Glomerular visceral epithelial cell (primary cell): Measurements from ENCODE around the gene FAAP24.
A peak's percentile ranks its signal among the peaks of the same experiment; 100 is the strongest.
"Not testable (repeated sequence)": the region's sequence is repeated elsewhere in the genome, so short reads cannot be mapped to it uniquely, and the experiment has no call there.

ENCODE experiments used
- DNase-seq: peaks from one replicate; pipeline ENCODE4 v3.0.0-alpha.2; 2016; ENCODE audit errors: extremely low spot score

Gene FAAP24

GRCh38 chr19:32971715-32972540 is at the start of gene FAAP24, which contains the start of gene CEP89:
Gene FAAP24 (plus strand): TSS chr19:32972242. CDS start chr19:32973197, 955 bp downstream.
Gene CEP89 (minus strand): TSS chr19:32971958. CDS start chr19:32971874, 84 bp downstream.
- DNase-seq: peak; percentile 100

GRCh38 chr19:32924200-32924599 is 47.8 kb upstream of the FAAP24 start:
- DNase-seq: no peak

- no peak for DNase-seq
These were observed 43.2 kb upstream of the FAAP24 start for GRCh38 chr19:32928806-32929205.

GRCh38 chr19:32930567-32930966 is 41.5 kb upstream of the FAAP24 start:
- DNase-seq: no peak

- no peak for DNase-seq
These were observed 38.5 kb upstream of the FAAP24 start for GRCh38 chr19:32933571-32933970.

- no peak for DNase-seq
These were observed 36.4 kb upstream of the FAAP24 start for GRCh38 chr19:32935629-32936028.

- no peak for DNase-seq
These were observed 36.0 kb upstream of the FAAP24 start for GRCh38 chr19:32936065-32936464.

GRCh38 chr19:32941273-32941672 is 30.8 kb upstream of the FAAP24 start:
- not testable (repeated sequence) for DNase-seq

- DNase-seq: no peak
These were observed 26.8 kb upstream of the FAAP24 start for GRCh38 chr19:32945260-32945659.

GRCh38 chr19:32966750-32967149 is 5.3 kb upstream of the FAAP24 start:
- no peak for DNase-seq

- DNase-seq: no peak
These were observed 2.5 kb upstream of the FAAP24 start for GRCh38 chr19:32969549-32969948.

GRCh38 chr19:32971012-32971595 is 938 bp upstream of the FAAP24 start:
- peak; percentile 8 for DNase-seq

GRCh38 chr19:32976223-32976805 is 4.3 kb downstream of the FAAP24 start:
- peak; percentile 71 for DNase-seq

- DNase-seq: no peak
These were observed 5.2 kb downstream of the FAAP24 start for GRCh38 chr19:32977280-32977679.

GRCh38 chr19:32977813-32978212 is 5.8 kb downstream of the FAAP24 start:
- not testable (repeated sequence) for DNase-seq

- DNase-seq: not testable (repeated sequence)
These were observed 7.8 kb downstream of the FAAP24 start for GRCh38 chr19:32979807-32980206.

- DNase-seq: not testable (repeated sequence)
These were observed 10.4 kb downstream of the FAAP24 start for GRCh38 chr19:32982488-32982887.

- not testable (repeated sequence) for DNase-seq
These were observed 16.2 kb downstream of the FAAP24 start for GRCh38 chr19:32988254-32988653.

GRCh38 chr19:32988724-32989123 is 16.7 kb downstream of the FAAP24 start:
- DNase-seq: no peak

GRCh38 chr19:32995966-32996365 is 23.9 kb downstream of the FAAP24 start:
- DNase-seq: not testable (repeated sequence)

- not testable (repeated sequence) for DNase-seq
These were observed 25.0 kb downstream of the FAAP24 start for GRCh38 chr19:32997061-32997464.

- no peak for DNase-seq
These were observed 25.8 kb downstream of the FAAP24 start for GRCh38 chr19:32997716-32998355.
